Stomach smooth muscle (tissue), 2 donors: ENCODE results near the gene INPP4A.

Experiments used
- H3K27ac ChIP-seq: one replicate; pipeline ENCODE4 v1.7.0; 2013; ENCODE audit warnings: mild to moderate bottlenecking, low read length, inconsistent platforms
- H3K27me3 ChIP-seq, 2 donors: one replicate each; pipeline ENCODE4 v1.7.0; 2013; ENCODE audit warnings: low read length in 2 of 2; ENCODE audit not compliant: insufficient read depth in 2 of 2, control insufficient read depth in 1 of 2
- H3K36me3 ChIP-seq, 2 donors: one replicate each; pipeline ENCODE4 v1.7.0; 2013; ENCODE audit warnings: low read length in 2 of 2; ENCODE audit not compliant: control insufficient read depth in 2 of 2, insufficient read depth in 2 of 2
- H3K4me1 ChIP-seq: one replicate; pipeline ENCODE4 v1.7.0; 2013; ENCODE audit warnings: low read length; ENCODE audit not compliant: control insufficient read depth, insufficient read depth
- H3K4me3 ChIP-seq, 2 donors: one replicate each; pipeline ENCODE4 v1.7.0; 2013; ENCODE audit warnings: low read length in 2 of 2
- H3K9ac ChIP-seq, 2 donors: one replicate each; pipeline ENCODE4 v1.7.0; 2013; ENCODE audit warnings: low read length in 2 of 2, mild to moderate bottlenecking in 1 of 2
- H3K9me3 ChIP-seq, 2 donors: one replicate each; pipeline ENCODE4 v1.7.0; 2013; ENCODE audit warnings: low read length in 2 of 2; ENCODE audit not compliant: control insufficient read depth in 2 of 2
- donor health status: healthy.
- donor health status: Pancreatic carcinoma.

INPP4A gene

DNA sequence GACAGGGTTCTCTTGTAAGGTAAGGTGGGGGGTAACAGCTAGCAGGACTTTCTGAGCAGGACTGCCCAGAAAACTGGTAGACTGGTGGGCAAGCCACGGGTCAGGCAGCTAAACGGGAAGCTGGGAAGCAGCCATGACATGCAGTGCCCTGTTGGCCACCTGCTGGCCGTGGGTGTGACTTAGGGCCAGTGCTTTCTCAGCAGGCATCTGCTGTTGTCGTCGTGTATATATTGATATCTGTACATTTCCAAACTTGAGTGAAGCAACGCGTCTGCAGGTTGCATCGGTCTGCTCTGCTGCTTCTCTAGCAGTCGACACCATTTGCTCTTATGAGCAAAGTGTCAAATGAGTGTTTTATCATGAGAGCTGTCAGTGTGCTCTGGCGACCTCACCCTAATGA lies 132.7 kb downstream of the INPP4A start:
- H3K9me3 ChIP-seq: no peaks in the 10 kb centered on the region
- peaks cover 18 to 34% of the 10 kb centered on the region in 2 donors for H3K36me3 ChIP-seq

DNA sequence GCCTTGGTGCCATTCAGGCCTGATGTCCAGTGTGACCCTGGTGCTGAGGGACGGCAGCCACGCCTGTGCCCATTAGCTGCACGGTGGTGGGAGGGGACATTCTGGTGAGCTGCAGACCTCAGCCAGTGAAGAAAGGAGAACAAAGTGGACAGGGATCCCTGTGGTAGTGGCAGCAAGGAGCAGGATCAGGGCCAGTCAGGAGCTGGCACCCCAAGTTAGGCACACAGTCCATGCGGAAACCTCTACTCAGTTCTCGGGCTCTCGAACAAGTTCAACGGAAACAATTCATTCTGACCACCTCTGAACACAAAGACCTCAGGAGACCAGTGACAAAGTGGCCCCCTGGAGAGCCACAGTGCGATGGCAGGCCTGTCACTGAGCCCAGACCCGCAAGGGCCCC lies 133.6 kb downstream of the INPP4A start:
- peaks cover 24 to 34% of the 10 kb centered on the region in 2 donors for H3K36me3 ChIP-seq

More for the DNA sequence above, 132.7 kb downstream of the INPP4A start:
- no peaks in the 10 kb centered on the region for H3K27me3 ChIP-seq
- no peak overlapping the region for H3K9ac ChIP-seq
- no peaks in the 10 kb centered on the region for H3K4me1 ChIP-seq
- no peak overlapping the region for H3K4me3 ChIP-seq
- H3K27ac ChIP-seq: no peak overlapping the region

DNA sequence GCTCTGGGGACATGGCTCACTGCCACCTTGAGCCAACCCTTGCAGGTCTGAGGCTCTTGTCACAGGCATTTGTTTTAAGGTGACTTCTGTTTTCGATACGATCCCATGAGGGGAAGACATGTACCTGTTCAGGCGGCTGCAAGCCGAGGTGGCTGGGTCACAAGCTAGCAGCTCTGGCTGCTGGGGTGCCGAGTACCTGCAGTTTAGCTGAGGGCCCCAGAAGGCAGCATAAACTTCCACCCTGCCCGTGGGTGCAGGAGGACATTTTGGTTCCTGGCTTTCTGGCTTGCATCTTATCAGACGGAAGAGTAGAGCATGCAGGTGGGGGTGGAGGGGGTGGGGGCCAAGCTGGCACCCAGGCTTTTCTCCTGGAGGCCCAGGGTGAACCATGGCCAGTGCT lies 135.3 kb downstream of the INPP4A start:
- Histone ChIP-seq H3K27ac (no peak overlapping the region), H3K27me3 (no peaks in the 10 kb centered on the region), H3K4me1 (no peaks in the 10 kb centered on the region), H3K9ac (no peak overlapping the region), H3K9me3 (no peaks in the 10 kb centered on the region), H3K4me3 (no peak overlapping the region), H3K36me3 (peaks cover 29 to 38% of the 10 kb centered on the region in 2 donors)

More for the DNA sequence above, 133.6 kb downstream of the INPP4A start:
- H3K27me3 ChIP-seq: no peaks in the 10 kb centered on the region
- no peaks in the 10 kb centered on the region for H3K9me3 ChIP-seq
- no peak overlapping the region for H3K4me3 ChIP-seq
- H3K27ac ChIP-seq: no peak overlapping the region
- H3K4me1 ChIP-seq: no peaks in the 10 kb centered on the region
- H3K9ac ChIP-seq: no peak overlapping the region

- no peaks in the 10 kb centered on the region for H3K27me3 ChIP-seq
- H3K4me1 ChIP-seq: no peaks in the 10 kb centered on the region
- peaks cover 23 to 35% of the 10 kb centered on the region in 2 donors for H3K36me3 ChIP-seq
- no peaks in the 10 kb centered on the region for H3K9me3 ChIP-seq
- no peak overlapping the region for H3K4me3 ChIP-seq
- no peak overlapping the region for H3K9ac ChIP-seq
- no peak overlapping the region for H3K27ac ChIP-seq
Observed at GRCh38 chr2:98580656-98581284, 136.1 kb downstream of the INPP4A start.

- no peak overlapping the region for H3K9ac ChIP-seq
- no peak overlapping the region for H3K4me3 ChIP-seq
- peaks cover 26 to 27% of the 10 kb centered on the region in 2 donors for H3K36me3 ChIP-seq
- no peak overlapping the region for H3K27ac ChIP-seq
- no peaks in the 10 kb centered on the region for H3K4me1 ChIP-seq
- no peaks in the 10 kb centered on the region for H3K9me3 ChIP-seq
- no peaks in the 10 kb centered on the region for H3K27me3 ChIP-seq
Observed at GRCh38 chr2:98582523-98582922, 137.9 kb downstream of the INPP4A start.

DNA sequence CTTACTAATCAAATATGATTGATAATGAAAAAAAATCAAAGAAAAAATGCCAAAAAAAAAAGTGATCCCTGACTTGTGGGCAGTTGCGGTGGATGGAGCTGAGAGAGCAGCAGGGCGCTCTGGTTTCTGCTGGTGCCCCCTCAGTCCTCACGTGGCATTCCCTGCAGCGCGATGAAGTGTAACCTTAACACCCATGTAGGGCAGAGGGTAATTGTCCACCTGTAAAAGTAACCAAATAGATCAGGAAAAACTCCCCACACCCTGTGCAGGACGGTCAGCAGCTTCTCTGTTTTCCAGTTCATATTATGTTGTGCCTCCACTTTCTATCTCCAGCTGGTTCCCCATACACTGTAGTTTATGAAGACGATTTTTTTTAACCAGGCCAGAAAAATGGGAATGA lies 138.6 kb downstream of the INPP4A start:
- Histone ChIP-seq H3K4me1 (no peaks in the 10 kb centered on the region), H3K9ac (no peak overlapping the region), H3K36me3 (peaks cover 21 to 26% of the 10 kb centered on the region in 2 donors), H3K9me3 (no peaks in the 10 kb centered on the region), H3K27me3 (no peaks in the 10 kb centered on the region), H3K4me3 (no peak overlapping the region), H3K27ac (no peak overlapping the region)

DNA sequence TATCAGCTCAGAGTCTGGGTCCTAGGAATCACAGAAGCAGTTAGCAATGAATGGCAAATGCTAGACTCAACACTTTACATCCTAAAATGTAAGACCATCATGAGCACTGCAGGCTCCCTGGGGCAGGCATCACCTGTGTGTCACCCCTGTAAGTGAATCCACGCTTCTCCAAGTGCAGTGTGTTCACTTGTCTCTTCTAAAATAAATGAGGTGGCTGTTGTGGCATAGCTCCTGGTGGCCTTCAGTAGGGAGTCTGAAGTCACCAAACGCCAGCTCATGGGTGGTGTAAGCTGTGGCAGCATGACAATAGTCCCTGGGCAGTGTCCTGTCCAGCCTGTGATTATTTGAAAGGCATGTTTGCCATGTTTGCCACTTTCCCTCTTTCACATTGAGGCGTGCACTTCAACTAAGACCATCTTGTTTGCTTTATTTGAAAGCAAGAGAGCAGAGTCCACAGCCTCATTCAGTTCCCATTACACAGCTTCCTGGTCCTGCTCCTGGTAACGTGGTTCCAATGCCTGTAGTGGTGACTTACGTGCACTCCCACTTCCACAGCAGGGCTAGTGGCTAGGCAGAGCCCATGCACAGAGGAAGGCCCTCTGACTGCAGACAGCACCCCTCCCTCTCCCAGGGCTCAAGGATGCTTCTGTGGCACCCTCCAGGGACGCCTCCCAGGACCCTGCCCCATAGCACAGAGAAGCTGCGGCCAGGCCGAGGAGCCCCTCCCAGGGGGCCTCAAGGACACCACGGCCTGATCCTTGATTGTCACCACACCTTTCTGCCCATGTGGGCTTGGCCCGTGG lies 139.4 kb downstream of the INPP4A start:
- Histone ChIP-seq H3K9ac (no peak overlapping the region), H3K27me3 (no peaks in the 10 kb centered on the region), H3K9me3 (no peaks in the 10 kb centered on the region), H3K4me3 (no peak overlapping the region), H3K27ac (no peak overlapping the region), H3K36me3 (peaks cover 16 to 22% of the 10 kb centered on the region in 2 donors), H3K4me1 (no peaks in the 10 kb centered on the region)

GRCh38 chr2:98585386-98585785 lies 140.7 kb downstream of the INPP4A start:
- H3K36me3 ChIP-seq: peaks cover 19 to 24% of the 10 kb centered on the region in 2 donors
- no peaks in the 10 kb centered on the region for H3K9me3 ChIP-seq
- H3K4me1 ChIP-seq: no peaks in the 10 kb centered on the region
- no peak overlapping the region for H3K9ac ChIP-seq
- no peak overlapping the region for H3K27ac ChIP-seq
- H3K4me3 ChIP-seq: no peak overlapping the region
- H3K27me3 ChIP-seq: no peaks in the 10 kb centered on the region

GRCh38 chr2:98586551-98587140 lies 142.0 kb downstream of the INPP4A start:
- Histone ChIP-seq H3K4me3 (no peak overlapping the region), H3K9me3 (no peaks in the 10 kb centered on the region), H3K4me1 (no peaks in the 10 kb centered on the region), H3K36me3 (peaks cover 27 to 28% of the 10 kb centered on the region in 2 donors), H3K27me3 (no peaks in the 10 kb centered on the region), H3K9ac (no peak overlapping the region), H3K27ac (no peak overlapping the region)

DNA sequence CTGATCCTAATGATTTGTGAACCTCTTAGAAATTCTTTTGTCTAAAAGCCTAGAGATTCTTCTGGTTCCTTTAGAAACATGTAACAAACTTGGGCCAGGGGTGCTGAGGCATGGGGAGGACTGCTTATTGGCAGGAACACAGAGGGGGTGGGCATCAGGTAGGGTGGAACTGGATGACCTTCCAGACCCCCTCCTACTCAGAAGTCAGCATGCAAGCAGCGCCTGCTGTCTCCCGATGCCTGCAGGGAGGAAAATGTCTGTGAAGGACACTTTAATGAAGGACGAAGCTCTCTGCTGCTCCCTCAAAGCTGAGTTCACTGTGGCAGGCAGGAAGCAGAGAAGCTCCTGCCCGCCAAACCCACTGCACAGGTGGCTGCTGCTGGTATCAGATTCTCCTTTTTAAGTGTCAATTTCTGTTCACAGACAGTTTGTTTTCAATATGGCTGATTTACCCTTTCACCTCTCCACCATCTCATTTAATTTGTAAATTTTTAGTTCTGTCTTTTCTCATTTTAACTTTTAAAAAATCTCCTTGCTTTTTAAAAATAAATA lies 144.3 kb downstream of the INPP4A start:
- H3K4me1 ChIP-seq: no peaks in the 10 kb centered on the region

More for the DNA sequence above, 144.3 kb downstream of the INPP4A start:
- H3K27ac ChIP-seq: no peak overlapping the region
- H3K27me3 ChIP-seq: no peaks in the 10 kb centered on the region
- H3K9me3 ChIP-seq: no peaks in the 10 kb centered on the region
- no peak overlapping the region for H3K4me3 ChIP-seq
- peaks cover 19 to 25% of the 10 kb centered on the region in 2 donors for H3K36me3 ChIP-seq
- H3K9ac ChIP-seq: no peak overlapping the region
